Mucosa of descending colon (tissue), 3 donors: ENCODE data around the gene ELAVL2. TPM values are rescaled to one million over a fixed set of nuclear protein-coding genes. Genes with fewer than 3 reads are reported as not detected.

Source experiments
- ATAC-seq: fragments of 200-7000 bp; cut with Tn5 transposase; one replicate; pipeline ENCODE4 v1.9.1; 2020; ENCODE audit warnings: mild to moderate bottlenecking, moderate library complexity
- DNase-seq, 3 donors: peaks; one replicate each; pipeline ENCODE4 v3.0.0-alpha.2; 2020
- H3K36me3 ChIP-seq: fragments of 200-600 bp; one replicate; pipeline ENCODE4 v1.8.0; 2021; ENCODE audit warnings: low read depth, mild to moderate bottlenecking
- H3K4me1 ChIP-seq: fragments of 200-600 bp; one replicate; pipeline ENCODE4 v1.8.0; 2021; ENCODE audit warnings: low read depth, mild to moderate bottlenecking
- H3K4me3 ChIP-seq: fragments of 200-600 bp; one replicate; pipeline ENCODE4 v1.8.0; 2021; ENCODE audit warnings: mild to moderate bottlenecking
- H3K9me3 ChIP-seq: fragments of 200-600 bp; one replicate; pipeline ENCODE4 v1.8.0; 2021; ENCODE audit warnings: mild to moderate bottlenecking
- CTCF ChIP-seq: fragments of 200-600 bp; IDR thresholded peaks from one replicate; pipeline ENCODE4 v1.8.0; 2022; ENCODE audit warnings: antibody characterized with exemption, mild to moderate bottlenecking
- intact Hi-C, 2 donors: fragments of 100-400 bp; cut with DNase I in 1 of 2; cut with micrococcal nuclease in 1 of 2; formaldehyde crosslinking; loops; one replicate each; pipeline versions ENCODE4 v1.11.0 to v1.11.1; 2022; cut with DNase I, micrococcal nuclease
- total RNA-seq, 3 donors: library from RNA; stranded (reverse); fragmentation: NEBNext Ultra II Directional in 2 of 3; extraction: Animal tissue kit (Norgen Biotek cat#: 25700) in 2 of 3; gene quantifications; one replicate each; pipeline versions ENCODE4 v1.2.1 to v1.2.4, GENCODE V29; 2021 to 2023
- donor health status: DM: no; HTN: no; CAD: no; lungs with moderate emphysema.
- donor health status: DM: no; HTN: no; CAD: no.
- donor health status: DM: no; HTN: yes; CAD: no.

The ELAVL2 gene
- total RNA-seq, 3 donors from 2014 or later = 0.35 to 1.2 (median 0.76) TPM

- DNase-seq = no peak
- intact Hi-C loops = no loop called here
- H3K9me3 ChIP-seq = no peaks in the 10 kb centered on the region
- TF ChIP-seq CTCF = no peak
- no peak overlapping the region for H3K4me3 ChIP-seq
- ATAC-seq = no peak
- no peaks in the 10 kb centered on the region for H3K36me3 ChIP-seq
- H3K4me1 ChIP-seq = no peaks in the 10 kb centered on the region
Observed at GRCh38 chr9:23702311-23702922, 123.6 kb downstream of the ELAVL2 start.

GRCh38 chr9:23701291-23701690 lies 124.7 kb downstream of the ELAVL2 start:
- H3K9me3 ChIP-seq = no peaks in the 10 kb centered on the region
- TF ChIP-seq CTCF = no peak
- H3K36me3 ChIP-seq = no peaks in the 10 kb centered on the region
- no peak overlapping the region for H3K4me3 ChIP-seq
- DNase-seq = no peak
- intact Hi-C loops = no loop called here
- no peak for ATAC-seq
- H3K4me1 ChIP-seq = no peaks in the 10 kb centered on the region

- DNase-seq (no peak), ATAC-seq (no peak)
- intact Hi-C loops = no loop called here
- Histone ChIP-seq H3K4me1 (no peaks in the 10 kb centered on the region), H3K9me3 (no peaks in the 10 kb centered on the region), H3K36me3 (no peaks in the 10 kb centered on the region), H3K4me3 (no peak overlapping the region)
- no peak for TF ChIP-seq CTCF
Observed at GRCh38 chr9:23700359-23700758, 125.7 kb downstream of the ELAVL2 start.

- ATAC-seq = no peak
- no peak overlapping the region for H3K4me3 ChIP-seq
- no peak for TF ChIP-seq CTCF
- no peaks in the 10 kb centered on the region for H3K9me3 ChIP-seq
- no peak for DNase-seq
- H3K4me1 ChIP-seq = no peaks in the 10 kb centered on the region
- intact Hi-C loops = no loop called here
- H3K36me3 ChIP-seq = no peaks in the 10 kb centered on the region
Observed at GRCh38 chr9:23698161-23698560, 127.9 kb downstream of the ELAVL2 start.

- TF ChIP-seq CTCF = no peak
- no peaks in the 10 kb centered on the region for H3K9me3 ChIP-seq
- intact Hi-C loops = no loop called here
- no peaks in the 10 kb centered on the region for H3K36me3 ChIP-seq
- DNase-seq = no peak
- H3K4me3 ChIP-seq = no peak overlapping the region
- no peaks in the 10 kb centered on the region for H3K4me1 ChIP-seq
- no peak for ATAC-seq
Observed at GRCh38 chr9:23695572-23695971, 130.5 kb downstream of the ELAVL2 start.

GRCh38 chr9:23693374-23693773 lies 132.7 kb downstream of the ELAVL2 start:
- no peak for TF ChIP-seq CTCF
- intact Hi-C loops = no loop called here
- H3K4me1 ChIP-seq = no peaks in the 10 kb centered on the region
- H3K9me3 ChIP-seq = no peaks in the 10 kb centered on the region
- DNase-seq (no peak), ATAC-seq (no peak)
- no peak overlapping the region for H3K4me3 ChIP-seq
- H3K36me3 ChIP-seq = no peaks in the 10 kb centered on the region
